GM12892 (cell line): Measurements from ENCODE around the gene HS1BP3.

ENCODE experiments used
- POLR2A ChIP-seq: IDR thresholded peaks from 2 replicates; pipeline ENCODE4 v1.6.1; 2011; ENCODE audit warnings: low read depth, low read length, control low read depth
- POLR2AphosphoS5 ChIP-seq: IDR thresholded peaks from 2 replicates; pipeline ENCODE4 v1.6.1; 2011; ENCODE audit warnings: low read depth, low read length, control low read depth

DNA sequence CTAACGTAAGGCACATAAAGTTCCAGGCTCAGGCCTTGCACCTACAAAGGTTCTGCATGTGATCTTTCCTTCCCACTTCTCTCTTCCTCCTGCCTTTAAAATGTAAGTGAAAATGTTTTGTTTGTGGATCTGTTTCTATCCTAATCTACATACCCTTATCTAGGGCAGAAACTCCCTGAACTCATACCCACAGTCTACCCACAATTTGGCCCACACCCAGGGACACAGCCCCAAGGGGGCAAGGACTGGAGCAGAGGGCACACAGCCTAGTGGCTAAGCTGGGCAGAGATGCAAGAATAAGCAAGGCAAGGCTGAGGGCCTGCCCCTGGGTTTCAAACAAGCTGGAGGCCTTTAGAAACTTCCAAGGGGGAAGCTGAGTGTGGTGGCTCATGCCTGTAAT lies 71.0 kb downstream of the HS1BP3 start:
- TF ChIP-seq POLR2A (no peak), POLR2AphosphoS5 (no peak)
